Measurements from ENCODE around the gene SLIT3.

DNA sequence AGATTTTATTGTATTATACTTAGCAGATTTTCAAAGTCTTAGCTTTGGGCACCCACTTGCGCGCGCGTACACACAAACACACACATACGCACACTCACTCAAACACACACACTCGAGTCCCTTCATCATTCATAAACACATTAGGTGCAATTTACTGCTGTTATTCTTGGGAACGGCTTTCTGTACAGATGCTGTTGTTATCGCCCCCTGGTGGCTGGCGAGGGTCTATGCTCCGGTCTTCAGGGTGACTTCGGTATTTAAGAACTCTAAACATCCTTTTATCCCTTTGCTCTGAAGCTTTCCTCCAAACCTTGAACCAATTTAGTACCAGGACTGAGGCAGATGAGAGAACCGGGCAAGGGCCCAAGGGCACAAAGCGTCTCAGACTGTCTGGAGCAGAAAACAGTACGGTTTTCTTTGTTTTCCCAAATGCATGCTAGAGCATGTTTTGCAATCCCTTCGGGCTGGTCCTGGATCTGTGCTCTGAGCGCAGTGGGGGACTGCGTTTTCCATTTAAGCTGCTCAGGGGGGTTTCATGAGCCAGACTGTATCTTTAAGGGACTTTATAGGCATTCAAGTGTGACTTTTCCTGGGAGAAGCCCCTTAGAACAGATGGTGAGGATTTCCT, 1.7 kb upstream of the SLIT3 start:
- TF ChIP-seq, protein P1, sequence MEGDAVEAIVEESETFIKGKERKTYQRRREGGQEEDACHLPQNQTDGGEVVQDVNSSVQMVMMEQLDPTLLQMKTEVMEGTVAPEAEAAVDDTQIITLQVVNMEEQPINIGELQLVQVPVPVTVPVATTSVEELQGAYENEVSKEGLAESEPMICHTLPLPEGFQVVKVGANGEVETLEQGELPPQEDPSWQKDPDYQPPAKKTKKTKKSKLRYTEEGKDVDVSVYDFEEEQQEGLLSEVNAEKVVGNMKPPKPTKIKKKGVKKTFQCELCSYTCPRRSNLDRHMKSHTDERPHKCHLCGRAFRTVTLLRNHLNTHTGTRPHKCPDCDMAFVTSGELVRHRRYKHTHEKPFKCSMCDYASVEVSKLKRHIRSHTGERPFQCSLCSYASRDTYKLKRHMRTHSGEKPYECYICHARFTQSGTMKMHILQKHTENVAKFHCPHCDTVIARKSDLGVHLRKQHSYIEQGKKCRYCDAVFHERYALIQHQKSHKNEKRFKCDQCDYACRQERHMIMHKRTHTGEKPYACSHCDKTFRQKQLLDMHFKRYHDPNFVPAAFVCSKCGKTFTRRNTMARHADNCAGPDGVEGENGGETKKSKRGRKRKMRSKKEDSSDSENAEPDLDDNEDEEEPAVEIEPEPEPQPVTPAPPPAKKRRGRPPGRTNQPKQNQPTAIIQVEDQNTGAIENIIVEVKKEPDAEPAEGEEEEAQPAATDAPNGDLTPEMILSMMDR (IDR thresholded peaks at IDR 0.05): peak in 5 of 7 experiments; percentile 74 to 91 (median 88)
- TF ChIP-seq POLR2A (IDR thresholded peaks at IDR 0.05) (no peak), EP300 (IDR thresholded peaks at IDR 0.05) (no peak)

Data from stomach (tissue), 4 donors.